ENCODE data around the gene SEL1L3.

DNA sequence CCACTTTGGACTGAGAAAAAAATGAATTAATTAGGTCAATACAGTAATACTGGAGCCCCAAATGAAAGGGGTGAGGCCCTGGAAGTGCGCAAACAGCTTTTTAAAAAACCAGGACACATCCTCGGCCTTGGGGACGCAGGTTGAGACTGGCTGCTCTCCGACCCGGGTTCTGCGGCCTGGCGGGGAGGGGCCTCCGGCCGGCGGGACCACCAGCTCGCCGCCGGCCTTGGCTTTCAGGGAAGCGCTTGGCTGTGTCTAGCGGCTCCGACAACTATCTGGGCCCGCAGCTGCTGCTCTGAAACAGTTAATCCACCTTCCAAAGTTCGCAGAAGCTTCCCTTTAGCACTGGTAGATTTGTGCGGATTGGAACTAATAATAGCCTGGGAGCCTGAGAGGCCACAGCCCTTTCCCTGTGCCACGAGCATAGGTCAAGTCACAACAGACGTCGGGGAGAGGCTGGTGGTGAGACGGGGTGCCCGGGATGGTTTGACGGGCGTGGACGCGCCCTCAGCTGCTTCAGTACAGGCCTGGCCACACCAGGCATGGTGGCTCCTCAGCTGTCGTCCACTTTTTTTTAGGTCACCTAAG lies 1.1 kb upstream of the SEL1L3 start:
- TF ChIP-seq POLR2A (IDR thresholded peaks at IDR 0.05; ENCODE audit: low read depth, low read length) (no peak), TAF1 (IDR thresholded peaks at IDR 0.05; ENCODE audit: low read depth, low read length) (no peak), POLR2AphosphoS5 (IDR thresholded peaks at IDR 0.05; ENCODE audit: low read depth, low read length) (no peak), PAX5 (IDR thresholded peaks at IDR 0.05; ENCODE audit: insufficient read depth, low read length, severe bottlenecking) (no peak), SPI1 (IDR thresholded peaks at IDR 0.05; ENCODE audit: low read depth, low read length) (no peak), POU2F2 (IDR thresholded peaks at IDR 0.05; ENCODE audit: low read depth, low read length) (no peak)

All from GM12891 (cell line).